Mesendoderm (in vitro differentiated cells): ENCODE results near the gene PLXNA1.

Experiments
- DNase-seq: peaks from one replicate; pipeline ENCODE4 v3.0.0; 2013
- H2AK5ac ChIP-seq: 2 replicates; pipeline ENCODE4 v1.6.1; 2013; ENCODE audit warnings: low read length, inconsistent platforms
- H2BK120ac ChIP-seq: 2 replicates; pipeline ENCODE4 v1.6.1; 2013; ENCODE audit warnings: low read depth, mild to moderate bottlenecking, low read length, moderate library complexity, mixed read lengths
- H2BK15ac ChIP-seq: replicated peaks from 2 replicates; pipeline ENCODE4 v1.6.1; 2013; ENCODE audit warnings: low read depth, mild to moderate bottlenecking, moderate library complexity
- H2BK5ac ChIP-seq: 2 replicates; pipeline ENCODE4 v1.6.1; 2013; ENCODE audit warnings: low read length, inconsistent platforms
- H3K18ac ChIP-seq: 2 replicates; pipeline ENCODE4 v1.6.1; 2013; ENCODE audit warnings: mild to moderate bottlenecking, low read length, mixed read lengths
- H3K23ac ChIP-seq: one replicate; pipeline ENCODE4 v1.6.1; 2013; ENCODE audit warnings: low read length
- H3K27ac ChIP-seq: 2 replicates; pipeline ENCODE4 v1.5.1; 2013; ENCODE audit warnings: low read depth, mild to moderate bottlenecking, inconsistent platforms, low read length, moderate library complexity
- H3K27me3 ChIP-seq: 2 replicates; pipeline ENCODE4 v1.6.1; 2013; ENCODE audit warnings: low read length, control low read depth, mild to moderate bottlenecking, inconsistent platforms; ENCODE audit not compliant: insufficient read depth, poor library complexity
- H3K36me3 ChIP-seq: 2 replicates; pipeline ENCODE4 v1.6.1; 2013; ENCODE audit warnings: low read length, inconsistent platforms; ENCODE audit not compliant: control insufficient read depth, insufficient read depth
- H3K4ac ChIP-seq: one replicate; pipeline ENCODE4 v1.6.1; 2013; ENCODE audit warnings: low read depth, mild to moderate bottlenecking, low read length, moderate library complexity
- H3K4me1 ChIP-seq: 2 replicates; pipeline ENCODE4 v1.6.1; 2013; ENCODE audit warnings: low read depth, low read length, inconsistent platforms; ENCODE audit not compliant: control insufficient read depth
- H3K4me2 ChIP-seq: 2 replicates; pipeline ENCODE4 v1.6.1; 2013; ENCODE audit warnings: low read length
- H3K4me3 ChIP-seq: 2 replicates; pipeline ENCODE4 v1.5.1; 2013; ENCODE audit warnings: mild to moderate bottlenecking, low read length
- H3K56ac ChIP-seq: one replicate; pipeline ENCODE4 v1.6.1; 2013; ENCODE audit warnings: low read length
- H3K79me1 ChIP-seq: 2 replicates; pipeline ENCODE4 v1.6.1; 2013; ENCODE audit warnings: low read length, inconsistent platforms
- H3K79me2 ChIP-seq: 2 replicates; pipeline ENCODE4 v1.6.1; 2013; ENCODE audit warnings: mild to moderate bottlenecking, low read length; ENCODE audit not compliant: control insufficient read depth, insufficient read depth
- H3K9ac ChIP-seq: 2 replicates; pipeline ENCODE4 v1.6.1; 2013; ENCODE audit warnings: low read length, inconsistent platforms
- H4K5ac ChIP-seq: one replicate; pipeline ENCODE4 v1.6.1; 2013; ENCODE audit warnings: low read length
- H4K8ac ChIP-seq: one replicate; pipeline ENCODE4 v1.6.1; 2013; ENCODE audit warnings: low read depth, mild to moderate bottlenecking, control low read depth, low read length, moderate library complexity
- WGBS: extraction: QIAGEN DNeasy Blood & Tissue Kit; methylation state at CpG from one replicate; pipeline ENCODE4 v1.1.7; 2013; ENCODE audit warnings: low lambda C conversion rate, missing lambda C conversion rate; ENCODE audit not compliant: insufficient coverage; ENCODE audit errors: extremely low coverage; 5-methylcytosine and 5-hydroxymethylcytosine counted together

PLXNA1 gene

DNA sequence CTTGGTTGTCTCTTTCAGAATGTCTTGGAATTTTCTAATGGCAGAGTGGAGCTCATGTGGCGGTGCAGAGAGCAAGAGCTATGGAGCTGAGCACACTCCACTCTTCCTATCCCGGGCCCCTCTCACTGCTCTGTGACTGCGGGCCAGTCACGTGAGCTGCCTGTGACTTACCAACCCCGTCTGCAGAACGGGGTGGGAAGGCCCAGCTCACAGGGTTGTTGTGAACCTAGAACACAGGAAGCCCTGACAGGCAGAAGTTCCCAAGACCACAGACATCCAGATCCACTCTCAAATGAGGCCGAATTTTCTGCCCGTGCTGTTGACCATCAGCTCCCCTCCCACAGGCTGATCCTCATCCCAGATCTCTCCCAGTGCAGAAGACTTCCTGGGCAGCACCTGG lies 35.5 kb upstream of the PLXNA1 start:
- Histone ChIP-seq H3K18ac (no peak overlapping the region), H3K27me3 (no peaks in the 10 kb centered on the region), H3K36me3 (no peaks in the 10 kb centered on the region), H3K4me1 (no peaks in the 10 kb centered on the region), H3K79me1 (no peaks in the 10 kb centered on the region), H3K4me2 (no peak overlapping the region), H2BK5ac (no peak overlapping the region), H3K79me2 (no peaks in the 10 kb centered on the region), H3K9ac (no peak overlapping the region), H2BK120ac (no peak overlapping the region), H3K27ac (no peak overlapping the region), H3K4ac (no peak overlapping the region), H4K8ac (no peak overlapping the region), H3K56ac (no peak overlapping the region), H4K5ac (no peak overlapping the region), H3K4me3 (no peak overlapping the region), H2BK15ac (no peak overlapping the region), H2AK5ac (no peak overlapping the region), H3K23ac (no peak overlapping the region)
- no peak for DNase-seq
- WGBS = no CpG with 5 or more reads among the region's 8 CpGs

DNA sequence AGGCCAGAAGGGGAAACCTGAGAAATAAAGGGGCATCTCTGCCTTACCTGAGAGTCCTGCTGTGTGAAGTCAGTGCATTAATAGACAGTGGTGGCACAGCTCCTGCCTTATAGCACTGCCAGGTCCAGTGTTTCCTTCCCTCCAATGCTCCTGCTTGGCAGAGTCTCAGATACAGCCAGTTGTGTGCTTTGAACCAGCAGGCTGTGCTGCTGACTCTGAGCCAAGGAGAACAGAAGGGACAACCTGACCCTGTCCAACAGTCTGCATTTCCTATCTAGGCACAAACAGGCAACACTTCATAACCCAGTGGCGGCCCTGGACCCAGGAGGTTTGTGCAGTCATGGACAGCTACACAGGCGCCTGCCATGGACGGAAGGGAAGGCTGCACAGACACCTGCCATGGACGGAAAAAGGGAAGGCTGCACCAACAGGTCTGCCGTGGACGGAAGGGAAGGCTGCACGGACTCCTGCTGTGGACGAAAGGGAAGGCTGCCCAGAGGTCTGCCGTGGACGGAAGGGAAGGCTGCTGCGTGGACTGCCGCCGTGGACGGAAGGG lies 33.9 kb upstream of the PLXNA1 start:
- Histone ChIP-seq H4K5ac (no peak overlapping the region), H3K27ac (no peak overlapping the region), H2AK5ac (no peak overlapping the region), H3K36me3 (no peaks in the 10 kb centered on the region), H3K4ac (no peak overlapping the region), H2BK15ac (no peak overlapping the region), H3K18ac (no peak overlapping the region), H3K23ac (no peak overlapping the region), H2BK120ac (no peak overlapping the region), H3K27me3 (no peaks in the 10 kb centered on the region), H3K4me2 (no peak overlapping the region), H2BK5ac (no peak overlapping the region), H3K79me2 (no peaks in the 10 kb centered on the region), H3K4me3 (no peak overlapping the region), H4K8ac (no peak overlapping the region), H3K4me1 (no peaks in the 10 kb centered on the region), H3K56ac (no peak overlapping the region), H3K9ac (no peak overlapping the region), H3K79me1 (no peaks in the 10 kb centered on the region)
- no peak for DNase-seq
- no CpG with 5 or more reads among the region's 14 CpGs for WGBS

DNA sequence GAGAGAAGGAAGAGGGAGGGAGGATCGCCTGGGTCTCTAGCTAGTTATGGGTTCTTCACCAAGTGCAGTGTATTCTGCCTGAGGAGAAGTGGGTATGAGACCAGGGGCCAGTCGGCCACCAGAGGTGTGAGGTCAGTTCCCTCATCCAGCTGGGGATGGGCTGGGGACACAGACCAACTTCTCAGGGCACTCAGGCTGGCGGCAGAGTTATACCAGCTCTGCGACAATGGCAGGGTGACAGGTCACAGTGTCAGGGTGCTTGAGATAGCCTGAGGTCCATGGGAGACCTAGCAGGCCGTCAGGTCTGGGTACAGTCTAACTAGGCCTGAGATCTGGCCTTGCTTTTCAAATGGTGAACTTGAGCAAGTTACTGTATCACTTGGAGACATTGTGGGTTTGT lies 31.4 kb upstream of the PLXNA1 start:
- Histone ChIP-seq H2BK120ac (no peak overlapping the region), H3K27ac (no peak overlapping the region), H3K27me3 (no peaks in the 10 kb centered on the region), H3K4me2 (no peak overlapping the region), H3K4ac (no peak overlapping the region), H2AK5ac (no peak overlapping the region), H3K36me3 (no peaks in the 10 kb centered on the region), H3K23ac (no peak overlapping the region), H3K4me1 (no peaks in the 10 kb centered on the region), H3K18ac (no peak overlapping the region), H3K79me2 (no peaks in the 10 kb centered on the region), H3K4me3 (no peak overlapping the region), H2BK5ac (no peak overlapping the region), H3K79me1 (no peaks in the 10 kb centered on the region), H3K9ac (no peak overlapping the region), H2BK15ac (no peak overlapping the region), H3K56ac (no peak overlapping the region), H4K5ac (no peak overlapping the region), H4K8ac (no peak overlapping the region)
- no peak for DNase-seq
- no CpG with 5 or more reads among the region's 5 CpGs for WGBS

DNA sequence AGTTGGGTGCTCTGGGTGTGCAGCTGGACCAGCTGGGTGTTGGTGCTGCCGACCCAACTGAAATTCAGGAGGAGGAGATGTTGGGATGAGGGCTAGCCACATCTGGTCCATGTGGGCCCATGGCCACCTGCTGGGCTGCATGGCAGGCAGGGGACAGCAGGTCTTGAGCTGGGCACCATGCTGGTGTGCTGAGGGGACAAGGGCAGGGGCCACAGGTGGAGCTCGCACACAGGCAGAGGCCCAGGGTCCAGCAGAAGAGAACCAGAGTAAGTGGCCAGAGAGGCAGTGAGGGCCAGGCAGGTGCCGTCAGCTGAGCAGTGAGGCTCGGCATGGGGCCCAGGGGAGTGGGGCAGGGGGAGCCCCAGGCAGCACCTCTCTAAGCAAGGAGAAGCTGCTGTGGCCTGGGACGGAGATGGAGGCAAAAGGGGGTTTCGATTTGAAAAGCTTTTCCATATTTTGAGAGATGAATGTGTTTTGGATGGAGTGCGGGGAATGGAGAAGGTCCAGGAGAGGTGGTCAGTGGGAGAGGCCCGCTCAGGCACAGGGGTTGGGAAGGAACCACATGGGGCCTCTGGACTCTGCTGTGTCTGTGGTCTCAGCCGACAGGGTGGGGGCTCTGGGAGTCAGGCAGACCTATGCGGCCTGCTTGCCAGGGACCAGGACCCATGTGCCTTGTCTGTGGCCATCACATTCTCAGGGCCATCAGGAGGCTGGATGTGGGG lies 30.5 kb upstream of the PLXNA1 start:
- Histone ChIP-seq H2BK15ac (no peak overlapping the region), H2BK120ac (no peak overlapping the region), H3K27me3 (no peaks in the 10 kb centered on the region), H3K4me3 (no peak overlapping the region), H3K36me3 (no peaks in the 10 kb centered on the region), H3K4me1 (no peaks in the 10 kb centered on the region), H4K8ac (no peak overlapping the region), H3K79me1 (no peaks in the 10 kb centered on the region), H3K27ac (no peak overlapping the region), H3K9ac (no peak overlapping the region), H3K18ac (no peak overlapping the region), H4K5ac (no peak overlapping the region), H3K4me2 (no peak overlapping the region), H3K4ac (no peak overlapping the region), H3K23ac (no peak overlapping the region), H2AK5ac (no peak overlapping the region), H3K56ac (no peak overlapping the region), H2BK5ac (no peak overlapping the region), H3K79me2 (no peaks in the 10 kb centered on the region)
- WGBS = no CpG with 5 or more reads among the region's 10 CpGs
- DNase-seq = no peak

DNA sequence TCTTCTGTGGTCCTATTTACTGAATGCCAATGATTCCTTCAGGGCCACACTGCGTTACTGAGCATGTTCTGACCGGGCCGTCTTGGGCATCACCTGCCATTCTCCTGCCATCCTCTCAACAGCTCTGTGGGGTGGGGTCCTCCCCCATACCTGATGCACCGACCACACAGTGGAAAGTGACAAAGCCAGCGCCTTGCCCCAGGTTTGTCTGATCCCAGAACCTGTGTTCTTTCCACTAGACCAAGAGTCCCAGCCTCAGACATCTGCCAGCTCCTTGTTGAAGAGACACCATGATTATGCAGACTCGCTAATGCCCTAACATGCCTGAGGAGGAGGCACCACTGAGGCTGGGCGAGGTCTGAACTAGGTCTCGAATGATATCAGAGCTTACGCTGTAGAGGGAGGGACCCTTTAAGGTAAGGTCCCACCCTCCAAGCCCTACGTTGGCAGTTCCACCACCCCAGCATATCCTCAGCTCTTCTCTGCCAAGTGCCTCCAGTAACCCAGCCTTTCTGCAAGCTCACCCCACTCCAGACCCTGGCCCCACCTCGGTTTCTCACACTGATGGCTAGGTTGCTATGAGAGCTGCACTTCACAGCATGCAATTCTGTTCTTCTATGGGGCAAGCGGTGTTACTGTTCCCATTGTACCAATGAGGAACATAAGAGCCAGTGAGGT lies 29.8 kb upstream of the PLXNA1 start:
- Histone ChIP-seq H3K9ac (no peak overlapping the region), H3K79me2 (no peaks in the 10 kb centered on the region), H2BK15ac (no peak overlapping the region), H2AK5ac (no peak overlapping the region), H3K23ac (no peak overlapping the region), H4K8ac (no peak overlapping the region), H2BK5ac (no peak overlapping the region), H3K56ac (no peak overlapping the region), H3K79me1 (no peaks in the 10 kb centered on the region), H3K27me3 (no peaks in the 10 kb centered on the region), H3K4me1 (no peaks in the 10 kb centered on the region), H4K5ac (no peak overlapping the region), H3K36me3 (no peaks in the 10 kb centered on the region), H3K4me2 (no peak overlapping the region), H2BK120ac (no peak overlapping the region), H3K4ac (no peak overlapping the region), H3K27ac (no peak overlapping the region), H3K4me3 (no peak overlapping the region), H3K18ac (no peak overlapping the region)
- DNase-seq = no peak
- WGBS = no CpG with 5 or more reads among the region's 12 CpGs
